Sigmoid colon (tissue), 7 donors: ENCODE measurements around the gene ZNF611. TPM values are rescaled to one million over a fixed set of nuclear protein-coding genes. Genes with fewer than 3 reads are reported as not detected.
"Not testable (repeated sequence)": the region's sequence is repeated elsewhere in the genome, so short reads cannot be mapped to it uniquely, and the experiment has no call there.

Experiments used
- DNase-seq: peaks from one replicate; pipeline ENCODE4 v3.0.0-alpha.2; 2019
- H3K27ac ChIP-seq, 4 donors: fragments of 200-600 bp; sonication (generic); one replicate each; pipeline ENCODE4 v1.5.1; 2016 to 2019; ENCODE audit warnings: mild to moderate bottlenecking in 1 of 4
- H3K27me3 ChIP-seq, 3 donors: fragments of 200-600 bp; sonication (generic); one replicate each; pipeline ENCODE4 v1.5.1; 2019; ENCODE audit warnings: mild to moderate bottlenecking in 1 of 3
- H3K36me3 ChIP-seq, 4 donors: fragments of 200-600 bp; sonication (generic); one replicate each; pipeline ENCODE4 v1.5.1; 2016 to 2019
- H3K4me1 ChIP-seq, 4 donors: fragments of 200-600 bp; sonication (generic); one replicate each; pipeline ENCODE4 v1.5.1; 2017 to 2019
- H3K4me3 ChIP-seq, 4 donors: fragments of 200-600 bp; sonication (generic); one replicate each; pipeline ENCODE4 v1.5.1; 2017 to 2019; ENCODE audit warnings: mild to moderate bottlenecking in 2 of 4, moderate library complexity in 1 of 4
- H3K9me3 ChIP-seq, 4 donors: fragments of 200-600 bp in 3 of 4; sonication (generic) in 3 of 4; one replicate each; pipeline versions ENCODE4 v1.5.1 to v1.6.1; 2013 to 2019
- EP300 ChIP-seq, 4 donors: sonication (generic); formaldehyde crosslinking; IDR thresholded peaks; one replicate each; pipeline ENCODE4 v1.6.1; 2017; ENCODE audit warnings: antibody characterized with exemption in 4 of 4
- POLR2A ChIP-seq, 2 donors: fragments of 450-650 bp; IDR thresholded peaks; one replicate each; pipeline ENCODE4 v1.6.1; 2016; ENCODE audit warnings: antibody characterized with exemption in 2 of 2, mild to moderate bottlenecking in 2 of 2, moderate library complexity in 2 of 2
- POLR2AphosphoS5 ChIP-seq, 4 donors: sonication (generic); formaldehyde crosslinking; IDR thresholded peaks; one replicate each; pipeline ENCODE4 v1.6.1; 2017; ENCODE audit warnings: antibody characterized with exemption in 4 of 4
- WGBS, 2 donors: extraction: QIAGEN DNeasy Blood & Tissue Kit; methylation state at CpG; one replicate each; pipeline ENCODE4 v1.1.7; 2013; 5-methylcytosine and 5-hydroxymethylcytosine counted together
- intact Hi-C: fragments of 100-400 bp; cut with DNase I; formaldehyde crosslinking; loops from one replicate; pipeline ENCODE4 v1.15.1; 2023
- polyA plus RNA-seq, 3 donors: library from polyadenylated mRNA; stranded (reverse); fragments of 200-250 nt; gene quantifications; one replicate each; pipeline ENCODE4 v1.2.3, GENCODE V29; 2013
- total RNA-seq, 4 donors: library from RNA; depleted of rRNA; stranded (reverse); fragments of >200 nt; gene quantifications; one replicate each; pipeline ENCODE4 v1.1.0, GENCODE V29; 2016
- TF ChIP-seq, protein P1 (sequence below), 4 experiments: fragments of 450-650 bp in 3 of 4; fragments of 200-600 bp in 1 of 4; IDR thresholded peaks; one replicate each; pipeline ENCODE4 v1.5.1; 2016 to 2019; ENCODE audit warnings: antibody characterized with exemption in 4 of 4, mild to moderate bottlenecking in 3 of 4, moderate library complexity in 2 of 4
- donor health status: healthy with polysubstance abuse.
- donor health status: Bipolar disorder and iron deficiency.
- donor health status: healthy.

Gene ZNF611
- total and polyA plus RNA-seq, 7 donors: 2.3 to 10.8 (median 7.0) TPM

DNA sequence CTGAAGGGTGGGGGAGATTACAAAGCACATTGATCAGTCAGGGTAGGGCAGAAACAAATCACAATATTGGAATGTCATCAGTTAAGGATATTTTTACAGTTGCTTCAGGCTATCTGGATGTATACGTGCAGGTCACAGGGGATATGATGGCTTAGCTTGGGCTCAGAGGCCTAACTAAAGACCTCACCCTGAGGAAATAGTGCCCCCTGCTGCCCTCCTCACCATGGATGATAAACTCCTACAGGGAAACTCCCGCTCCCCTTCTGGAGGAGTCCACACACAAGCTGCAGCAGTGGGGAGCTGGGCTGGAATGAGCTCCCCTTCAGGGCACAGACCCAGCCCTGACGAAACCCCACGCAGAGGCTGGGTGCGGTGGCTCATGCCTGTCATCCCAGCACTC is 35.3 kb downstream of the ZNF611 start:
- H3K4me3 ChIP-seq, intact Hi-C loops, H3K27ac ChIP-seq, H3K4me1 ChIP-seq, H3K27me3 ChIP-seq, DNase-seq, H3K36me3 ChIP-seq: not testable (repeated sequence)
- TF ChIP-seq, protein P1, sequence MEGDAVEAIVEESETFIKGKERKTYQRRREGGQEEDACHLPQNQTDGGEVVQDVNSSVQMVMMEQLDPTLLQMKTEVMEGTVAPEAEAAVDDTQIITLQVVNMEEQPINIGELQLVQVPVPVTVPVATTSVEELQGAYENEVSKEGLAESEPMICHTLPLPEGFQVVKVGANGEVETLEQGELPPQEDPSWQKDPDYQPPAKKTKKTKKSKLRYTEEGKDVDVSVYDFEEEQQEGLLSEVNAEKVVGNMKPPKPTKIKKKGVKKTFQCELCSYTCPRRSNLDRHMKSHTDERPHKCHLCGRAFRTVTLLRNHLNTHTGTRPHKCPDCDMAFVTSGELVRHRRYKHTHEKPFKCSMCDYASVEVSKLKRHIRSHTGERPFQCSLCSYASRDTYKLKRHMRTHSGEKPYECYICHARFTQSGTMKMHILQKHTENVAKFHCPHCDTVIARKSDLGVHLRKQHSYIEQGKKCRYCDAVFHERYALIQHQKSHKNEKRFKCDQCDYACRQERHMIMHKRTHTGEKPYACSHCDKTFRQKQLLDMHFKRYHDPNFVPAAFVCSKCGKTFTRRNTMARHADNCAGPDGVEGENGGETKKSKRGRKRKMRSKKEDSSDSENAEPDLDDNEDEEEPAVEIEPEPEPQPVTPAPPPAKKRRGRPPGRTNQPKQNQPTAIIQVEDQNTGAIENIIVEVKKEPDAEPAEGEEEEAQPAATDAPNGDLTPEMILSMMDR (IDR thresholded peaks at IDR 0.05): peak in 1 of 4 experiments; percentile 12
- H3K9me3 ChIP-seq: peaks cover 0 to 12% (median 0%) of the 10 kb centered on the region in 4 donors
- WGBS, 2 donors: 90 to 92% methylated on average over 5 of the region's 5 CpGs

DNA sequence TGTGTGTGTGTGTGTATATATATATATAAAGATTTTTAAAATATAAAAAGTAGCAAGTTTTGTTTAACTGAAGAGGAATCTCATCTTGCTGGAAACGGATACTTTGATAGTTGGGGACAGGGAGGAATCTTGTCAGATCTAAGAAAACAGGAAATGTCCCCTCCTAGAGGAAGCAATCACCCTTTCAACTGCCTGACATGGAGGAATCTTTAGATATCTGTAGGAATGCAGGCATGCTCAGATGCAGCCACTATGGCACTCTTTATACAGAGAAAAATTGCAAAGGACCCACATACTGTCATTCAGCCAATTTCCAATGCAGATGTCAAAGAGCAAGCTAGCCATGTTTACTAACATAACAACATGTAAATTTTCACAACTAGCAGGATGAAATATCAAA is 38.8 kb downstream of the ZNF611 start:
- peaks cover 0 to 5% (median 4%) of the 10 kb centered on the region in 4 donors for H3K4me1 ChIP-seq
- no peak overlapping the region for H3K4me3 ChIP-seq
- H3K27ac ChIP-seq: no peak overlapping the region
- intact Hi-C loops: no loop called here
- no peak for DNase-seq
- TF ChIP-seq, protein P1 (IDR thresholded peaks at IDR 0.05): no peak
- TF ChIP-seq EP300 (IDR thresholded peaks at IDR 0.05) (no peak), POLR2A (IDR thresholded peaks at IDR 0.05) (no peak), POLR2AphosphoS5 (IDR thresholded peaks at IDR 0.05) (no peak)
- H3K9me3 ChIP-seq: no peaks in the 10 kb centered on the region
- 60 to 67% methylated on average over 1 of the region's 1 CpG for WGBS, 2 donors
- no peaks in the 10 kb centered on the region for H3K36me3 ChIP-seq
- no peaks in the 10 kb centered on the region for H3K27me3 ChIP-seq

DNA sequence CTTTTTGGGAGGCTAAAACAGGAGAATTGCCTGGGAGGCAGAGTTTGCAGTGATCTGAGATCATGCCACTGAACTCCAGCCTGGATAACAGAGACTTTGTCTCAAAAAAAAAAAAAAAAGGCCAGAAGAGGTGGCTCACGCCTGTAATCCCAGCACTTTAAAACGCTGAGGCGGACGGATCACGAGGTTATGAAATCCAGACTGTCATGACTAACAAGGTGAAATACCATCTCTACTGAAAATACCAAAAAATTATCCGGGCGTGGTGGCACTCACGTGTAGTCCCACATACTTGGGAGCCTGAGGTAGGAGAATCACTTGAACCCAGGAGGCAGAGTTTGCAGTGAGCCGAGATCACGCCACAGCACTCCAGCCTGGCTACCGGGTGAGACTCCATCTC is 39.9 kb downstream of the ZNF611 start:
- H3K27me3 ChIP-seq: no peaks in the 10 kb centered on the region
- no peak overlapping the region for H3K4me3 ChIP-seq
- WGBS, 2 donors: 96 to 97% methylated on average over 11 of the region's 11 CpGs
- H3K27ac ChIP-seq: no peak overlapping the region
- TF ChIP-seq POLR2A (IDR thresholded peaks at IDR 0.05): no peak
- TF ChIP-seq, protein P1 (IDR thresholded peaks at IDR 0.05): no peak
- no peak for TF ChIP-seq EP300 (IDR thresholded peaks at IDR 0.05)
- TF ChIP-seq POLR2AphosphoS5 (IDR thresholded peaks at IDR 0.05): no peak
- intact Hi-C loops: loop anchor here (5.0 kb wide), 2 partner anchors 42 to 168 kb away; partner anchors contain the start of genes ZNF611 and ZNF808
- no peak for DNase-seq
- no peaks in the 10 kb centered on the region for H3K9me3 ChIP-seq
- peaks cover 0 to 9% (median 8%) of the 10 kb centered on the region in 4 donors for H3K4me1 ChIP-seq
- no peaks in the 10 kb centered on the region for H3K36me3 ChIP-seq

DNA sequence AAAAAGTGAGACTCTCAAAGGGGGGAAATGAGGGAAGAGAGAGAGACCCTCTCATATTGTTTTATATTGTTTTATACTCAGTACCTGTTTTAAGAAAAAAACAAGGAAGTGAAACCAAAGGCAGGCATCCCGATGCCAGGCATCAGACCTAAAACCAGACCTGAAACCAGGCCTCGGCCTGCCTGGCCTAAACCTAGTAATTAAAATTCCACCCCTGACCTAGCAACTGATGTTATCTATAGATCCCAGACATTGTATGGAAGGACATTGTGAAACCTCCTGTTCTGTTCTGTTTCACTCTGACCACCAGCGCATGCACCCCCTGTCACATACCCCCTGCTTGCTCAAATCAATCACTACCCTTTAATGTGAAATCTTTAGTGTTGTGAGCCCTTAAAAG is 40.6 kb downstream of the ZNF611 start:
- H3K4me1 ChIP-seq, H3K27ac ChIP-seq, DNase-seq, H3K27me3 ChIP-seq, H3K4me3 ChIP-seq, H3K36me3 ChIP-seq, H3K9me3 ChIP-seq: not testable (repeated sequence)
- intact Hi-C loops: loop anchor here (5.0 kb wide), 2 partner anchors 43 to 167 kb away; partner anchors contain the start of genes ZNF611 and ZNF808
- WGBS, 2 donors: 75 to 95% methylated on average over 3 of the region's 3 CpGs

DNA sequence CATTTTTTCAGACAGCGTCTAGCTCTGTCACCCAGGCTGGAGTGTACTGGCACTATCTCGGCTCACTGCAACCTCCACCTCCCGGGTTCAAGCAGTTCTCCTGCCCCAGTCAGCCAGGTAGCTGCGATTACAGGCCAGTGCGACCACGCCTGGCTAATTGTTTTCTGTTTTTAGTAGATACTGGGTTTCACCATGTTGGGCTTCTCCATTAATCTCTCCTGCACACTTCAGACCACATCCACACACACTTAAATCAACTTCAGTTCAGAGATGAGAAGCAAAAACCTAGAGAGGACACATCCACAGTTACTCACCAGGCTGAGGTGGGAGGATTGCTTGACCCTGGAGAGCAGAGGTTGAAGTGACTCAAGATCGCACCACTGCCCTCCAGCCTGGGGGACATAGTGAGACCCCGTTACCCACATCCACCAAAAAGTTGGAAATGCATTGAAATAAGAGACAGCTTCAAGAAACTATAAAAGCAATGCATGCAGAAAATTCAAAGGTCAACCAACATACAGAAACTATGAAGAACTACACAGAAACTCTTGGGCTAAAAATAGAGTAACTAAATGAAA is 42.3 kb downstream of the ZNF611 start:
- 84 to 90% methylated on average over 8 of the region's 8 CpGs for WGBS, 2 donors
- Histone ChIP-seq H3K4me1 (peaks cover 0 to 22% (median 19%) of the 10 kb centered on the region in 4 donors), H3K9me3 (no peaks in the 10 kb centered on the region), H3K27ac (no peak overlapping the region), H3K27me3 (no peaks in the 10 kb centered on the region), H3K4me3 (no peak overlapping the region), H3K36me3 (no peaks in the 10 kb centered on the region)
- intact Hi-C loops: loop anchor here (5.0 kb wide), 2 partner anchors 45 to 165 kb away; partner anchors contain the start of genes ZNF611 and ZNF808
- no peak for DNase-seq
- no peak for TF ChIP-seq EP300 (IDR thresholded peaks at IDR 0.05)
- TF ChIP-seq POLR2AphosphoS5 (IDR thresholded peaks at IDR 0.05): no peak
- TF ChIP-seq, protein P1 (IDR thresholded peaks at IDR 0.05): no peak
- TF ChIP-seq POLR2A (IDR thresholded peaks at IDR 0.05): no peak
